BJ (cell line): Measurements from ENCODE around the gene ARPC4. TPM values are rescaled to one million over a fixed set of nuclear protein-coding genes. Genes with fewer than 3 reads are reported as not detected.
"Not testable (repeated sequence)": the region's sequence is repeated elsewhere in the genome, so short reads cannot be mapped to it uniquely, and the experiment has no call there.

Experiments used
- CTCF ChIA-PET: fragments of 350-600 bp; formaldehyde crosslinking; extraction: SDS; loops from one replicate; lab custom pipeline; 2021; ENCODE audit warnings: antibody characterized with exemption, inconsistent platforms; lab: Yijun Ruan, JAX
- POLR2A ChIA-PET: fragments of 300-600 bp; sonication (Branson Sonifier 250); formaldehyde crosslinking; extraction: SDS; loops from one replicate; lab custom pipeline; 2021; ENCODE audit warnings: antibody characterized with exemption; lab: Charles Lee
- DNase-seq: peaks from one replicate; pipeline ENCODE4 v3.0.0-alpha.2; 2011; ENCODE audit warnings: low read depth
- H3K27me3 ChIP-seq: 2 replicates; pipeline ENCODE4 v1.6.0; 2011; ENCODE audit warnings: low read length; ENCODE audit not compliant: control insufficient read depth, insufficient read depth
- H3K36me3 ChIP-seq: 2 replicates; pipeline ENCODE4 v1.5.1; 2011; ENCODE audit warnings: low read length; ENCODE audit not compliant: control insufficient read depth, insufficient read depth
- H3K4me3 ChIP-seq: 2 replicates; pipeline ENCODE4 v1.5.1; 2011; ENCODE audit warnings: low read depth, mild to moderate bottlenecking, control low read depth, low read length
- polyA plus RNA-seq: library from polyadenylated mRNA; depleted of rRNA; stranded (reverse); fragments of >200 nt; gene quantifications from 2 replicates; pipeline ENCODE4 v1.2.3, GENCODE V29; 2011
- TF ChIP-seq, protein P1 (sequence below): IDR thresholded peaks from 2 replicates; pipeline ENCODE4 v1.5.1; 2011; ENCODE audit warnings: low read depth, mild to moderate bottlenecking, control low read depth, inconsistent platforms, low read length, moderate library complexity; ENCODE audit not compliant: insufficient read depth

Gene ARPC4
- polyA plus RNA-seq, 1 experiment, result 238 TPM

- TF ChIP-seq, protein P1, sequence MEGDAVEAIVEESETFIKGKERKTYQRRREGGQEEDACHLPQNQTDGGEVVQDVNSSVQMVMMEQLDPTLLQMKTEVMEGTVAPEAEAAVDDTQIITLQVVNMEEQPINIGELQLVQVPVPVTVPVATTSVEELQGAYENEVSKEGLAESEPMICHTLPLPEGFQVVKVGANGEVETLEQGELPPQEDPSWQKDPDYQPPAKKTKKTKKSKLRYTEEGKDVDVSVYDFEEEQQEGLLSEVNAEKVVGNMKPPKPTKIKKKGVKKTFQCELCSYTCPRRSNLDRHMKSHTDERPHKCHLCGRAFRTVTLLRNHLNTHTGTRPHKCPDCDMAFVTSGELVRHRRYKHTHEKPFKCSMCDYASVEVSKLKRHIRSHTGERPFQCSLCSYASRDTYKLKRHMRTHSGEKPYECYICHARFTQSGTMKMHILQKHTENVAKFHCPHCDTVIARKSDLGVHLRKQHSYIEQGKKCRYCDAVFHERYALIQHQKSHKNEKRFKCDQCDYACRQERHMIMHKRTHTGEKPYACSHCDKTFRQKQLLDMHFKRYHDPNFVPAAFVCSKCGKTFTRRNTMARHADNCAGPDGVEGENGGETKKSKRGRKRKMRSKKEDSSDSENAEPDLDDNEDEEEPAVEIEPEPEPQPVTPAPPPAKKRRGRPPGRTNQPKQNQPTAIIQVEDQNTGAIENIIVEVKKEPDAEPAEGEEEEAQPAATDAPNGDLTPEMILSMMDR, result no peak
- ChIA-PET POLR2A (interaction anchor here (0.6 to 0.7 kb wide), 2 partner anchors 11 to 73 kb away, joined by 3 to 4 read pairs; no protein-coding TSS in a partner anchor), CTCF (interaction anchor here (0.9 to 2.7 kb wide), 3 partner anchors 71 to 103 kb away, joined by 5 to 10 read pairs (median 10); partner anchors contain the start of gene CRELD1)
- Histone ChIP-seq H3K4me3 (peak within 1 kb of the TSS; percentile 78), H3K27me3 (no peaks in the 10 kb centered on the region), H3K36me3 (peaks cover 7% of the 10 kb centered on the region)
- DNase-seq, result peak; percentile 67
These were observed 51.0 kb downstream of the ARPC4 start, which contains the start of gene RPUSD3 for GRCh38 chr3:9843715-9844438. TSS of gene RPUSD3 (minus strand) at chr3:9844008. CDS start at chr3:9843990, 18 bp downstream.

DNA sequence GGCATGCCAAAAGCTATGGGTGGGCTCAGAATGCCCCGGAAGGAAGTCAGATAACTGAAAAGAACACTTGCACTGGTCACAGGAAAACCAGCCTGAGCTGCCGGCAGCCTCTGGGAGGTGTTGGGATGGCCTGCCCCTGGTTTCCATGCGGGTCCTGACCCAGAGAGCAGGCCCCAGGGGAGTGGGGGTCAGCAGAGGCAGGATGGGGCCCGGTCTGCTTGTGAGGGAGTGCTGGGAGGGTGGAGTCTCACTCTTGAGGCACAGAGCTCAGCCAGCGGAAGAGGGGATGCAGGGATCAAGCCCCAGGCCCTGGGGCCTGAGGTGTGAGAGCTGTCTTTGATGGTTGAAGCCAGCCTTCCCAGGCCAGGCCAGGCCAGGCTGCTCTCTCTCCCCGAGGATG is 53.3 kb downstream of the ARPC4 start:
- Histone ChIP-seq H3K36me3 (peaks cover 3% of the 10 kb centered on the region), H3K27me3 (no peaks in the 10 kb centered on the region), H3K4me3 (no peak overlapping the region)
- ChIA-PET POLR2A (no interaction called here), CTCF (interaction anchor here (0.5 to 1.8 kb wide), 3 partner anchors 100 to 405 kb away, joined by 3 to 7 read pairs (median 3); no protein-coding TSS in a partner anchor)
- TF ChIP-seq, protein P1, result no peak
- DNase-seq, result no peak

- Histone ChIP-seq H3K27me3 (no peaks in the 10 kb centered on the region; the same call in 1 of the 2 replicates), H3K4me3 (no peak overlapping the region), H3K36me3 (no peaks in the 10 kb centered on the region)
- no peak for DNase-seq
- ChIA-PET POLR2A (no interaction called here), CTCF (no interaction called here)
- TF ChIP-seq, protein P1, result no peak
These were observed 54.1 kb downstream of the ARPC4 start for GRCh38 chr3:9846931-9847488.

- POLR2A ChIA-PET, DNase-seq, H3K27me3 ChIP-seq, H3K36me3 ChIP-seq, H3K4me3 ChIP-seq: not testable (repeated sequence)
- CTCF ChIA-PET, result interaction anchor here (0.6 to 1.4 kb wide), 3 partner anchors 44 to 85 kb away, joined by 3 to 4 read pairs (median 3); no protein-coding TSS in a partner anchor
These were observed 55.0 kb downstream of the ARPC4 start for GRCh38 chr3:9847870-9848269.

GRCh38 chr3:9848860-9849259 is 56.0 kb downstream of the ARPC4 start:
- H3K4me3 ChIP-seq, H3K36me3 ChIP-seq, POLR2A ChIA-PET, H3K27me3 ChIP-seq, DNase-seq: not testable (repeated sequence)
- TF ChIP-seq, protein P1, result peak; percentile 53
- CTCF ChIA-PET, result interaction anchor here (0.6 to 1.5 kb wide), 9 partner anchors 35 to 373 kb away, joined by 3 to 6 read pairs (median 3); no protein-coding TSS in a partner anchor

DNA sequence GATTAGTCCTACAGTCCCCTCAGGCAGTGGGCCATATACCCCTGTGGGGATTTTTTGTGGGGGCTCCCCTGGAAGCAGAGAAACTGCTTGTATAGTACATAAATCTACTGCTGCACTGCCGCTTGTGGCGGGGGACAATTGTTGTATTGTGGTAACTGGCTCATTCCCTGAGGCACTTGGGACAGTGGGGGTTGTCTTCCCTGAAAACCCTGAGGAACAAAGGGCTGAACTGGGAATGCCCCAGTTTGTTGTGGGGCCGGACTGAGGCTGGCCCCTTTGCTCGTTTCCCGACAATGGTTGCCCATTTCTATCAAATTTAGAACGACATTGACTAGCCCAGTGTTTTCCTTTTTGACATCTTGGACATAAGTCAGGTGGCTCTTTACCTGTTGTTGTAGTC is 58.5 kb downstream of the ARPC4 start:
- H3K27me3 ChIP-seq, CTCF ChIA-PET, DNase-seq, H3K36me3 ChIP-seq, H3K4me3 ChIP-seq: not testable (repeated sequence)
- POLR2A ChIA-PET, result interaction anchor here (0.6 kb wide), 1 partner anchor 81 kb away, joined by 4 read pairs; no protein-coding TSS in a partner anchor

- CTCF ChIA-PET, H3K4me3 ChIP-seq, DNase-seq, H3K36me3 ChIP-seq, H3K27me3 ChIP-seq: not testable (repeated sequence)
- POLR2A ChIA-PET, result interaction anchor here (0.6 kb wide), 1 partner anchor 81 kb away, joined by 4 read pairs; no protein-coding TSS in a partner anchor
These were observed 59.0 kb downstream of the ARPC4 start for GRCh38 chr3:9851926-9852325.
